Measurements from ENCODE around the gene PARD3.

The PARD3 gene

GRCh38 chr10:34838366-34838900 is 23.3 kb upstream of the PARD3 start:
- in situ Hi-C loops (cut with HindIII; ENCODE audit: low sequenced_read_pairs), result loop anchor here (5.0 kb wide), 1 partner anchor 69 kb away; no protein-coding TSS in a partner anchor
- DNase-seq (ENCODE audit: low read depth), result no peak
- no peak for TF ChIP-seq CTCF (IDR thresholded peaks at IDR 0.05; ENCODE audit: low read depth, low read length, missing control alignments)
- H3K4me3 ChIP-seq (ENCODE audit: low read depth, low read length), result no peak overlapping the region

GRCh38 chr10:34835908-34836508 is 20.9 kb upstream of the PARD3 start:
- DNase-seq (ENCODE audit: low read depth), result no peak
- in situ Hi-C loops (cut with HindIII; ENCODE audit: low sequenced_read_pairs), result loop anchor here (5.0 kb wide), 1 partner anchor 71 kb away; no protein-coding TSS in a partner anchor
- H3K4me3 ChIP-seq (ENCODE audit: low read depth, low read length), result no peak overlapping the region

GRCh38 chr10:34834274-34834673 is 19.2 kb upstream of the PARD3 start:
- in situ Hi-C loops (cut with HindIII; ENCODE audit: low sequenced_read_pairs), result no loop called here

More at GRCh38 chr10:34835908-34836508, 20.9 kb upstream of the PARD3 start:
- no peak for TF ChIP-seq CTCF (IDR thresholded peaks at IDR 0.05; ENCODE audit: low read depth, low read length, missing control alignments)

GRCh38 chr10:34830217-34830822 is 15.2 kb upstream of the PARD3 start:
- in situ Hi-C loops (cut with HindIII; ENCODE audit: low sequenced_read_pairs), result no loop called here
- no peak overlapping the region for H3K4me3 ChIP-seq (ENCODE audit: low read depth, low read length)
- TF ChIP-seq CTCF (IDR thresholded peaks at IDR 0.05; ENCODE audit: low read depth, low read length, missing control alignments), result no peak
- no peak for DNase-seq (ENCODE audit: low read depth)

More at GRCh38 chr10:34834274-34834673, 19.2 kb upstream of the PARD3 start:
- no peak overlapping the region for H3K4me3 ChIP-seq (ENCODE audit: low read depth, low read length)
- TF ChIP-seq CTCF (IDR thresholded peaks at IDR 0.05; ENCODE audit: low read depth, low read length, missing control alignments), result no peak
- no peak for DNase-seq (ENCODE audit: low read depth)

GRCh38 chr10:34826857-34827766 is 12.0 kb upstream of the PARD3 start:
- no peak for TF ChIP-seq CTCF (IDR thresholded peaks at IDR 0.05; ENCODE audit: low read depth, low read length, missing control alignments)
- in situ Hi-C loops (cut with HindIII; ENCODE audit: low sequenced_read_pairs), result no loop called here
- no peak for DNase-seq (ENCODE audit: low read depth)
- H3K4me3 ChIP-seq (ENCODE audit: low read depth, low read length), result no peak overlapping the region

- no peak for TF ChIP-seq CTCF (IDR thresholded peaks at IDR 0.05; ENCODE audit: low read depth, low read length, missing control alignments)
- DNase-seq (ENCODE audit: low read depth), result no peak
- no peak overlapping the region for H3K4me3 ChIP-seq (ENCODE audit: low read depth, low read length)
- in situ Hi-C loops (cut with HindIII; ENCODE audit: low sequenced_read_pairs), result no loop called here
Observed at GRCh38 chr10:34826221-34826620, 11.1 kb upstream of the PARD3 start.
